ENCODE results near the gene C1QTNF5. TPM values are rescaled to one million over a fixed set of nuclear protein-coding genes. Genes with fewer than 3 reads are reported as not detected.

The C1QTNF5 gene
- total and polyA plus RNA-seq, 9 donors, result 20.3 to 41.9 (median 35.1) TPM

DNA sequence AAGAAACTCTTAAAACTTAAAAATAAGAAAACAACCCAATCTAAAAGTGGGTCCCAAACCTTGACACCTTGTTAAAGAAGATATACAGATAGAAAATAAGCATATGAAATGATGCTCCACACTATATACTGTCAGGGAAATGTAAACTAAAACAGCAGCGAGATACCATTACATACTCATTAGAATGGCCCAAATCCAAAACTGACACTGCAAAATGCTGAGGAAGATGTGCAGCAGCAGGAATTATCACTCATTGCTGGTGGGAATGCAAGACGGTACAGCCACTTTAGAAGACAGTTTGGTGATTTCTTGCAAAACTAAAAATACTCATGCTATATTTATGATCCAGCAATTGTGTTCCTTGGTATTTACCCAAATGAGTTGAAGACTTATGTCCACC is 11.4 kb downstream of the C1QTNF5 start:
- no CpG with 5 or more reads among the region's 2 CpGs for WGBS (ENCODE audit: insufficient coverage)
- Histone ChIP-seq H3K4me1 (ENCODE audit: control insufficient read depth, insufficient read depth, low read length) (no peaks in the 10 kb centered on the region), H3K36me3 (ENCODE audit: control insufficient read depth, insufficient read depth, low read length) (no peaks in the 10 kb centered on the region), H3K27me3 (ENCODE audit: control insufficient read depth, insufficient read depth, low read length) (no peaks in the 10 kb centered on the region), H3K4me3 (ENCODE audit: low read length) (no peak overlapping the region), H3K9me3 (replicated peaks; ENCODE audit: control insufficient read depth, low read depth, low read length) (no peaks in the 10 kb centered on the region), H3K27ac (ENCODE audit: low read length) (no peak overlapping the region)
- no peak for DNase-seq

DNA sequence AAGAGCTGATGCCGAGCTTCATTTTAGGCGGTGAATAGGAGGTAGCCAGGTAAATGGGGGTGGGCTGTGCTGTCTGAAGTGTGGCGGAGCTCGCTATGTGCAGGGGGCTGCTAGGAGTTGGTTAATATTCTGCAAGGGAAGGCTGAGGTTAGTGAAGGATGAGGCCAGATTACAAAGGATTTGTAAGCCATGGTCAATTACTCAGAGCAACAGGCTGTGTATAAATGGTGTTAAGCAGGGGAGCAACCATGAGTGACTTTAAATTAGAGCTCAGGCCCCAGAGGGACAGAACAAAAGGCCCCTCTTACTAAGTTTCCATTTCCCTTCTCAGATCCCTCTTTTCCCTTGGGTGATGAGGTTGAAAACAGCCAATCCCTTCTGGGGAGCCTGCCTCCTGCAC is 16.5 kb downstream of the C1QTNF5 start:
- 36% methylated on average over 4 of the region's 4 CpGs for WGBS (ENCODE audit: insufficient coverage)
- Histone ChIP-seq H3K27me3 (ENCODE audit: control insufficient read depth, insufficient read depth, low read length) (peaks cover 4% of the 10 kb centered on the region), H3K27ac (ENCODE audit: low read length) (no peak overlapping the region), H3K4me3 (ENCODE audit: low read length) (no peak overlapping the region), H3K9me3 (replicated peaks; ENCODE audit: control insufficient read depth, low read depth, low read length) (no peaks in the 10 kb centered on the region), H3K4me1 (ENCODE audit: control insufficient read depth, insufficient read depth, low read length) (peaks cover 27% of the 10 kb centered on the region), H3K36me3 (ENCODE audit: control insufficient read depth, insufficient read depth, low read length) (no peaks in the 10 kb centered on the region)
- no peak for DNase-seq

DNA sequence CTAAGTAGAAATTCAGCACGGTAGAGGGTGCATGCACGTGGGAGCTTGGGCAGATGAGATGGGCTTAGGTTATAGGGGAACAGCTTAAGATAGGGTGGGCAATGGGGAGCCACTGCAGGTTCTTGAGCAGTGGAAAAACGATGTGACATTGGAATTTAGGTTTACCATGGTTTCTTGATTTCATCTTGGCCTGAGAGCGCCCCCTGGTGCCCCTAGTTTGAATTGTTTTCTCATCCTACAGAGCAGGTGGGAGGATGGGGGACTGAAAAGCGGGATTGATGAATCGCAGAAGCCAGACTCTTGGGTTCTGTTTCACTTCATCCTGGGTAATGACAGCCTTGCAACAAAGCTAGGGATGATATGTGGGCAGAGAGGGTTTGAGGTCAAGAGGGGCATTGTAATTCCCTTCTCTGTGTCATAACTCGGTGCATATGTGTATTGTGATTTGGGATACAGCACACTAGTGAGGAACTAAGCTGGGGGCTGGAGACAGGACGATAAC is 17.1 kb downstream of the C1QTNF5 start:
- 17% methylated on average over 7 of the region's 8 CpGs for WGBS (ENCODE audit: insufficient coverage)
- H3K27ac ChIP-seq (ENCODE audit: low read length), result no peak overlapping the region
- DNase-seq, result peak; percentile 79

DNA sequence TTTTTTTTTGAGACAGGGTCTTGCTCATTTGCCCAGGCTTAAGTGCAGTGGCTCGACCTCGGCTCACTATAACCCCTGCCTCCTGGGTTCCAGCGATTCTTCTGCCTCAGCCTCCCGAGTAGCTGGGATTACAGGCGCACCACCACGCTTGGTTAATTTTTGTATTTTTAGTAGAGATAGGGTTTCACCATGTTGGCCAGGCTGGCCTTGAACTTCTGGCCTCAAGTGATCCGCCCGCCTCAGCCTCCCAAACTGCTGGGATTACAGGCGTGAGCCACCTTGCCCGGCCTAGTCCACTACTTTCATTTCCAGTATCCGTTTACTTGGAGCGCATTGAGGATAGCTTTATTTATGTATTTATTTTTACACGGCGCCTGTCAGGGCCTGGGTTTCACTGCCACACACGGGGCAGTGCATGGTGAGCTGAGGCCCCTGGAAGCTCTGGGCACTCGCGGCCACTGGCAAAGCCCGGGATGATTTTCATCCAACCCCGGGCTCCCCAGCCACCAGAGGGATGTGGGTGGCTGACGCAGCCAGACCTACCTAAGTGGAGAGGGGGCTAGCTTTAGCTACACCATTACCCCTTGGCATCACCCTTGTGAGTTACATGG is 17.7 kb downstream of the C1QTNF5 start:
- DNase-seq, result no peak
- Histone ChIP-seq H3K4me3 (ENCODE audit: low read length) (no peak overlapping the region), H3K27ac (ENCODE audit: low read length) (no peak overlapping the region), H3K27me3 (ENCODE audit: control insufficient read depth, insufficient read depth, low read length) (peaks cover 6% of the 10 kb centered on the region), H3K9me3 (replicated peaks; ENCODE audit: control insufficient read depth, low read depth, low read length) (no peaks in the 10 kb centered on the region), H3K36me3 (ENCODE audit: control insufficient read depth, insufficient read depth, low read length) (no peaks in the 10 kb centered on the region), H3K4me1 (ENCODE audit: control insufficient read depth, insufficient read depth, low read length) (peaks cover 39% of the 10 kb centered on the region)
- WGBS (ENCODE audit: insufficient coverage), result 92% methylated on average over 11 of the region's 20 CpGs

More for the DNA sequence above, 17.1 kb downstream of the C1QTNF5 start:
- peaks cover 4% of the 10 kb centered on the region for H3K27me3 ChIP-seq (ENCODE audit: control insufficient read depth, insufficient read depth, low read length)
- H3K4me3 ChIP-seq (ENCODE audit: low read length), result no peak overlapping the region
- peaks cover 33% of the 10 kb centered on the region for H3K4me1 ChIP-seq (ENCODE audit: control insufficient read depth, insufficient read depth, low read length)
- H3K36me3 ChIP-seq (ENCODE audit: control insufficient read depth, insufficient read depth, low read length), result no peaks in the 10 kb centered on the region
- H3K9me3 ChIP-seq (replicated peaks; ENCODE audit: control insufficient read depth, low read depth, low read length), result no peaks in the 10 kb centered on the region

DNA sequence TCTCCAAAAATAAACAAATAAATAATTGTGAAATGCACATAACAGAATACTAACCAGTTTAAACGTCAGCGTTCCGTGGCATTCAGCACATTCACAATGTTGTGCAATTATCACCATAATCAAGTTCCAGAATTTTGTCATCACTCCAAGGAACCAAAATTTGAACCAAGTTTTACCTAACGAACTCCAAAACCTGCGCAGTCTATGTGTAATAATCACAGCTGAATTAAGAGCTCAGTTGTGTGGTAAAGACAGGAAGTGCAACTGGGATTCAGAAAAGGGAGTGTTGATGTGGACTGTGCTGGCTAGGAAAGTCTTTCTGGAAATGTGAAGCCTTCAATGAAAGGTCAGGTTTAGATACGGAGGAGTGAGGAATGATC is 18.3 kb downstream of the C1QTNF5 start:
- Histone ChIP-seq H3K27ac (ENCODE audit: low read length) (peak overlapping the region; percentile 93), H3K27me3 (ENCODE audit: control insufficient read depth, insufficient read depth, low read length) (peaks cover 6% of the 10 kb centered on the region), H3K4me1 (ENCODE audit: control insufficient read depth, insufficient read depth, low read length) (peaks cover 46% of the 10 kb centered on the region), H3K9me3 (replicated peaks; ENCODE audit: control insufficient read depth, low read depth, low read length) (no peaks in the 10 kb centered on the region), H3K4me3 (ENCODE audit: low read length) (no peak overlapping the region), H3K36me3 (ENCODE audit: control insufficient read depth, insufficient read depth, low read length) (no peaks in the 10 kb centered on the region)
- 50% methylated on average over 2 of the region's 6 CpGs for WGBS (ENCODE audit: insufficient coverage)
- peak; percentile 29 for DNase-seq

DNA sequence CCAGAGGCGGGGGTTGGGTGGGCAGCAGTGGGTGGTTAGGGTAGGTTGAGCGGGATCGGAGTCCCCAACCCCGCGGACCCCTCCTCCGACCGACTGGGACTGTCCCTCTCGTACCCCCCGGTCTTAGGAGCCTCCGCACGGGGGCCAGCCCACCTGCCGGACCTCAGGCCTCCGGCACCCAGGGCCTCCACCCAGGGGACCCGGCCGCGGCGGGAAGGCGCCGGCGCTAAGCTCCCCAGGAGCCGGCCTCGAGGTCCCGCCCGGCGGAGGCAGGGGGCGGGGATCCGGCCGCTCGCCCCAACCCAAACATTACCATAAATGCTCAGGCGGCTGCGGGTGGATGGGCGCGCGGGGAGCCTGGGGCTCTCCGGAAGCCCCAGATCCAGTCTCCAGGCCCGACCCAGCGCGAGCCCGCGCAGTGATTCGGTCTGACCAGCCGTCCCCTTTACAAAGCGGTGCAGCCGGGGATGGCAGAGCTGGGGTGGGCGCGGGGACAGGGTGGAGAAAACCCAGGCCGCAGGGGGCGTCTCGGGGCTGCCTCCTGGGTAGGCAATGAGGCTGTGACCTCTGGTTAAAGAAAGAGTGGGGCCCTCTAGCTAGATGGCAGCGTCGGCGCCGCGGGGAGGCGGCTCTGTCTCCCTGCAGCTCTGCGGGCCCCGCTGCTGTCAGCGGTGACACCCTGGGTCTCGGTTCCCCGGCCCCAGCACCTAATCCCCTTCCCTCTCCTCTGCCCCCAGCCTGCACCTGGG is 19.7 kb downstream of the C1QTNF5 start:
- DNase-seq, result peak; percentile 81
- Histone ChIP-seq H3K27ac (ENCODE audit: low read length) (peak overlapping the region; percentile 93), H3K36me3 (ENCODE audit: control insufficient read depth, insufficient read depth, low read length) (no peaks in the 10 kb centered on the region), H3K4me1 (ENCODE audit: control insufficient read depth, insufficient read depth, low read length) (peaks cover 52% of the 10 kb centered on the region), H3K27me3 (ENCODE audit: control insufficient read depth, insufficient read depth, low read length) (peaks cover 7% of the 10 kb centered on the region), H3K9me3 (replicated peaks; ENCODE audit: control insufficient read depth, low read depth, low read length) (no peaks in the 10 kb centered on the region), H3K4me3 (ENCODE audit: low read length) (peak overlapping the region; percentile 48)
- WGBS (ENCODE audit: insufficient coverage), result 2% methylated on average over 42 of the region's 60 CpGs

DNA sequence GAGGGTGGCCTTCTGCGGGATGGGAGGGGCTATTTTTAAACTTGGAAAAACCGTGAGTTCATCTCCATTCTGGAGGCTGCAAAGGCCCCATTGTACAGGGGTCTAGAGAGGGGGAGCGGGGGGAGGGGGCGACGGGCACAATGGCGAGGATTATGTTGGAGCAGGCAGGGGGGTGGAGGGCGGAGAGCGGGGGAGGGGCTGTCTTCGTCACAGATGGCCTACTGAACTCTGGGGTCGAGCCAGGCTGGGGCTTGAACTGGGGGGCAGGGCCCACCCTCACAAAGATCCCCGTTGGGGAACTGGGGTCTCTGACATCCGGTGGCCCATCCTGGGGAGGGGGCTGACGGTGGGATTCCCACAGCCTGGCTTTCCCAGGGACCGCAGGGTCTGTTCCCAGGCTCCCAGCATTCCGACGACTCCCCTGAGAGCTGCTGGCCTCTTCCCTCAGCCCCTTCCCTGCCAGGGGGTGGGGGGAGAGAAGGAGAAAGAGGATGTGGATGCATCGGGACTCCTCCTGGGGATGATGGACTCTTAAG is 20.4 kb downstream of the C1QTNF5 start:
- Histone ChIP-seq H3K27ac (ENCODE audit: low read length) (peak overlapping the region; percentile 93), H3K4me1 (ENCODE audit: control insufficient read depth, insufficient read depth, low read length) (peaks cover 58% of the 10 kb centered on the region), H3K9me3 (replicated peaks; ENCODE audit: control insufficient read depth, low read depth, low read length) (no peaks in the 10 kb centered on the region), H3K27me3 (ENCODE audit: control insufficient read depth, insufficient read depth, low read length) (peaks cover 10% of the 10 kb centered on the region), H3K4me3 (ENCODE audit: low read length) (peak overlapping the region; percentile 48), H3K36me3 (ENCODE audit: control insufficient read depth, insufficient read depth, low read length) (peaks cover under 1% of the 10 kb centered on the region)
- WGBS (ENCODE audit: insufficient coverage), result 18% methylated on average over 5 of the region's 17 CpGs
- peak; percentile 79 for DNase-seq

DNA sequence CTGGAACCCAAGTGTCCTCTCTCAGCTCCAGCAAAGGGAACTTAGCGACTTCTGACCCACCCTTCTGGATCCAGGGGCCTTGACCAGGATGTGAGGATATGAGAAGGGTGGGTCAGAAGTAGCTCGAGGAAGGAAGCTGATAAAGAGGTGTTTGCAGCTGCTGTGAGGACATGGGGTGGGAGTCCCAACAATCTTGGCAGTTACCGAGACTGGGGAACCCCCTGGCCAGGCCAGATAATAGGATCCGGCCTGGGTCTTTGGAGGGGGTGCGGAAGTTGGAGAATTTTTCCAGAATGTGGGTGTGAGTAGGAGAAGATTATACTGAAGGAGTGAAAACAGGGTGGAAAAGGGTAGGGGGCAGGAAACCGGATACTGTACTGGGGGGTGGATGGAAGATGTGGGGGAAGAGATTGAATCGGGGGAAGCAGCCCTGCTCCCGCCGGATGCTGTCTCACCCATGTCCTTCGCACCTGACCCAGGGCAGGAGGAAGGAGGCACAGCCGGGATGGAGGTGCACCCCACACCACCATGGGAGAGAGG is 20.9 kb downstream of the C1QTNF5 start:
- H3K4me1 ChIP-seq (ENCODE audit: control insufficient read depth, insufficient read depth, low read length), result peaks cover 64% of the 10 kb centered on the region

DNA sequence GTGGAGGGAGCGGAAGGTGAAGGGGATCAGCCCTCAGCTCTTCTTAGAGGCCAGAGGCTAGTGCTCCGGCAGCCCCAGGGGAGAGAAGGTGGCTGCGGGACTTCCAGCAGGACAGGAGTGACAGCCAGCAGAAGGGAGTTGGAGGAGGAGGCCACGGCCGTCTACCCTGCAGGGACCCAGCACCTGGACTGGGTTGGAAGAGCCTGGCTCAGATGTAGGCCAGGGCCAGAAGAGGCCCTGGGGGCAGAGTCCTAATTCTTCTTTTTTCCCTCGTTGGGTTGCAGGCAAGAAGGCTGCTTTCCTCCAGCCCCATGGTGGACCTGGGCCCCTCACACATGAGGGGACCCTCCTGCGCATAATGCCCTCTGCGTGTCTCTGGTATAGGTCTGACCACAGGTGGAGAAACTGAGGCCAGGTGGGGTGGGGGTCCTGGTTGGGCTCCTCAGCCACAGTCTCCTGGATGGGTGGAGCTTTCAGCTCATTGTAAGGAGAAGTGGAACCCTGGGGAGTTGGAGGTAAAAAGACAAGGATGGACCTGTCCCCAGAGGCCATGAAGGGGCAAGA is 21.5 kb downstream of the C1QTNF5 start:
- Histone ChIP-seq H3K4me1 (ENCODE audit: control insufficient read depth, insufficient read depth, low read length) (peaks cover 68% of the 10 kb centered on the region), H3K27ac (ENCODE audit: low read length) (peak overlapping the region; percentile 93), H3K4me3 (ENCODE audit: low read length) (no peak overlapping the region), H3K9me3 (replicated peaks; ENCODE audit: control insufficient read depth, low read depth, low read length) (no peaks in the 10 kb centered on the region), H3K36me3 (ENCODE audit: control insufficient read depth, insufficient read depth, low read length) (peaks cover 10% of the 10 kb centered on the region), H3K27me3 (ENCODE audit: control insufficient read depth, insufficient read depth, low read length) (peaks cover 10% of the 10 kb centered on the region)
- peak; percentile 22 for DNase-seq
- WGBS (ENCODE audit: insufficient coverage), result 67% methylated on average over 8 of the region's 8 CpGs

More for the DNA sequence above, 20.9 kb downstream of the C1QTNF5 start:
- Histone ChIP-seq H3K4me3 (ENCODE audit: low read length) (no peak overlapping the region), H3K9me3 (replicated peaks; ENCODE audit: control insufficient read depth, low read depth, low read length) (no peaks in the 10 kb centered on the region), H3K36me3 (ENCODE audit: control insufficient read depth, insufficient read depth, low read length) (peaks cover 4% of the 10 kb centered on the region), H3K27ac (ENCODE audit: low read length) (peak overlapping the region; percentile 93), H3K27me3 (ENCODE audit: control insufficient read depth, insufficient read depth, low read length) (peaks cover 10% of the 10 kb centered on the region)
- peak; percentile 61 for DNase-seq
- WGBS (ENCODE audit: insufficient coverage), result 48% methylated on average over 6 of the region's 11 CpGs
